Measurements from ENCODE around the gene RNF130. TPM values are rescaled to one million over a fixed set of nuclear protein-coding genes. Genes with fewer than 3 reads are reported as not detected.
"Not testable (repeated sequence)": the region's sequence is repeated elsewhere in the genome, so short reads cannot be mapped to it uniquely, and the experiment has no call there.

RNF130 gene
- total RNA-seq, 1 donor from 2014 or later = 109 TPM

DNA sequence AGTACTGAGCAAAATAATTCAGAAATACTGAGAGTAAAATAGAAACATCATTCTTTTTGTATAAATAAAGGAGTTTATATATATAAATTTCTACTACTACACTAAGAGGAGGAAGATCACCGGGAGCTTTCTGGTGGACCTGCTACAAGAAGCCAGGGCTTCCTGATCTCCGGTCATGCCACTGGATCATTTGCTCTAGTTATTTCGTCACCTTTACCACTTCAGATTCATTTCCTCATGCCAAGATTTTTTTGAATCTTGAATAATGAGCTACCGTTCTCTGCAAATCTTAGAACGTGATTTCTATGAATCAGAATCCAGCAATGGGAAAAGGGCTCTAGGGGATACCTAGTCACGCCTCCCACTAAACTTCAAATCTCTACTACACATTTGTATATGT, 111.9 kb downstream of the RNF130 start:
- no peak overlapping the region for H3K27ac ChIP-seq
- H3K36me3 ChIP-seq = peaks cover 31% of the 10 kb centered on the region
- intact Hi-C loops (cut with DNase I) = no loop called here
- TF ChIP-seq CTCF (IDR thresholded peaks at IDR 0.05) = no peak
- ATAC-seq (peak; percentile 74), DNase-seq (no peak)
- no peaks in the 10 kb centered on the region for H3K4me1 ChIP-seq
- no peaks in the 10 kb centered on the region for H3K9me3 ChIP-seq
- H3K27me3 ChIP-seq = no peaks in the 10 kb centered on the region
- H3K4me3 ChIP-seq = no peak overlapping the region

GRCh38 chr5:179959118-179959517, 112.4 kb downstream of the RNF130 start:
- H3K27me3 ChIP-seq; H3K4me3 ChIP-seq; intact Hi-C loops (cut with DNase I); H3K9me3 ChIP-seq; H3K4me1 ChIP-seq; H3K27ac ChIP-seq; ATAC-seq; DNase-seq: not testable (repeated sequence)
- H3K36me3 ChIP-seq = peaks cover 26% of the 10 kb centered on the region

- intact Hi-C loops (cut with DNase I) = no loop called here
- Histone ChIP-seq H3K4me3 (no peak overlapping the region), H3K4me1 (no peaks in the 10 kb centered on the region), H3K27ac (no peak overlapping the region), H3K27me3 (no peaks in the 10 kb centered on the region), H3K9me3 (no peaks in the 10 kb centered on the region), H3K36me3 (peaks cover 5% of the 10 kb centered on the region)
- DNase-seq (no peak), ATAC-seq (no peak)
- TF ChIP-seq CTCF (IDR thresholded peaks at IDR 0.05) = no peak
Observed at GRCh38 chr5:179955630-179956029, 115.9 kb downstream of the RNF130 start.

DNA sequence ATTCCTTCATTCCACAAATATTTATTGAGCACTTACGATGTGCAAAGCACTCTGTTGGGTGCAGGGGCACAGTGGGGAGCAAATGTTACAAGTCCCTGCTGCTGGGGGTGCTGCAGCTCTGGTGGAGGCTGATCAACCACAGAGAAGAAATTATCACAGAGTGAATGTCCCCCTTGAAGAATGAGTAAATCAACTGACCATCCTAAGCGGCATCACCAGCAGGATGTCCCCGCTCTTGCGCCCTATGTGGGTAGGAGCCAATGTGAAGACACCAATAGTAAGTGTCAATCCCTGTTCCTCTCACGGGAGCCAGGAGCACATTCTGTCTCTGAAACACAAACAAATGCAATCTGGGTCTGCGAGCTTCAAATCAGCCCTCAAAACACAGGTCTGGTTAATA, 116.5 kb downstream of the RNF130 start:
- ATAC-seq (no peak), DNase-seq (no peak)
- no peak overlapping the region for H3K4me3 ChIP-seq
- no peaks in the 10 kb centered on the region for H3K9me3 ChIP-seq
- TF ChIP-seq CTCF (IDR thresholded peaks at IDR 0.05) = no peak
- peaks cover 5% of the 10 kb centered on the region for H3K36me3 ChIP-seq
- intact Hi-C loops (cut with DNase I) = no loop called here
- H3K27ac ChIP-seq = no peak overlapping the region
- no peaks in the 10 kb centered on the region for H3K27me3 ChIP-seq
- H3K4me1 ChIP-seq = no peaks in the 10 kb centered on the region

DNA sequence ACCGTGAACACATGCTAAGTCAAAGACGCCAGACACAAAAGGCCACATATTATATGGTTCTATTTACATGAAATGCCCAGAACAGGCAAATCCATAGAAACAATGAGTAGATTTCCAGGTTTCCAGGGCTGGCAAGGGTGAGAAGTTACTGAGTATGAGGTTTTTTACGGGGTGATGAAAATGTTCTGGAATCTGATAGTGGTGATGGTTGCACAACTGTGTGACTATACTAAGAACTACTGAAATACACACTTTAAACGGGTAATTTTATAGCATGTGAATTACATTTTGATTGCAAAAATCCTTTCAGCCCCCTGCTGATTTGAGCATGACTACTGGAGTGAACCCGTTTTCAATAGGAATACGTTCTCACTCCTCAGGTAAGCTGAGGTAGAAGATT, 117.1 kb downstream of the RNF130 start:
- H3K27ac ChIP-seq = no peak overlapping the region
- H3K36me3 ChIP-seq = peaks cover 5% of the 10 kb centered on the region
- no peak overlapping the region for H3K4me3 ChIP-seq
- H3K27me3 ChIP-seq = no peaks in the 10 kb centered on the region
- no peaks in the 10 kb centered on the region for H3K9me3 ChIP-seq
- no peak for TF ChIP-seq CTCF (IDR thresholded peaks at IDR 0.05)
- intact Hi-C loops (cut with DNase I) = no loop called here
- no peaks in the 10 kb centered on the region for H3K4me1 ChIP-seq
- no peak for ATAC-seq
- no peak for DNase-seq

GRCh38 chr5:179953987-179954386, 117.6 kb downstream of the RNF130 start:
- no peak for ATAC-seq

More at GRCh38 chr5:179953987-179954386, 117.6 kb downstream of the RNF130 start:
- Histone ChIP-seq H3K27me3 (no peaks in the 10 kb centered on the region), H3K9me3 (no peaks in the 10 kb centered on the region), H3K4me1 (no peaks in the 10 kb centered on the region), H3K36me3 (peaks cover 5% of the 10 kb centered on the region), H3K27ac (no peak overlapping the region), H3K4me3 (no peak overlapping the region)
- intact Hi-C loops (cut with DNase I) = no loop called here
- no peak for DNase-seq
- no peak for TF ChIP-seq CTCF (IDR thresholded peaks at IDR 0.05)
